Hematopoietic multipotent progenitor cell treated with erythropoietin and hydrocortisone succinate and interleukin-3 and kit ligand, for 17 days (in vitro differentiated cells): Measurements from ENCODE around the gene WFDC2.

Experiments
- DNase-seq: peaks from one replicate; pipeline ENCODE4 v3.0.0-alpha.2; 2015; ENCODE audit warnings: low spot score

The WFDC2 gene

DNA sequence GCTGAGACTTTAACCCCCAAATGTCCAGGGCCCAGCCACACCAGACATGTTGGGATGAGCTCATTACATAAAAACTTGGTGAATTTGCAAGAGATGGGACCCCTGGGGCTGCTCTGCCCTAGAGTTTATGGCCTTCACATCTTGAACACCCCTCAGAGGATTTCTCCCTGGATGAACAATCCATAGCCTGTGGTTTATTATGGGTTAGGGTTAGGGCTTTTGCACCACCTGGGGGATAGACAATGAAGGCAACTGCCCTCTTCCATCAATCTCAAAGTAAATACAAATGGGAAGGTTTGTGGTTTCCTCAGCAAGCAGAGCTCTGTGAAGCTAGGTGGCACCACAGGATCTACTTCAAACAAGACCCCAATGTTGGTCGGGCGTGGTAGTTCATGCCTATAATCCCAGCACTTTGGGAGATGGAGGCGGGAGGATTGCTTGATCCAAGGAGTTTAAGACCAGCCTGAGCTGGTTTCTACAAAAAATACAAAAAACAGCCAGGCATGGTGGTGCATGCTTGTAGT lies 28.5 kb downstream of the WFDC2 start:
- DNase-seq = no peak

- no peak for DNase-seq
Measured at GRCh38 chr20:45500022-45500421, 30.5 kb downstream of the WFDC2 start.

GRCh38 chr20:45501600-45501999 lies 32.0 kb downstream of the WFDC2 start:
- DNase-seq = no peak

DNA sequence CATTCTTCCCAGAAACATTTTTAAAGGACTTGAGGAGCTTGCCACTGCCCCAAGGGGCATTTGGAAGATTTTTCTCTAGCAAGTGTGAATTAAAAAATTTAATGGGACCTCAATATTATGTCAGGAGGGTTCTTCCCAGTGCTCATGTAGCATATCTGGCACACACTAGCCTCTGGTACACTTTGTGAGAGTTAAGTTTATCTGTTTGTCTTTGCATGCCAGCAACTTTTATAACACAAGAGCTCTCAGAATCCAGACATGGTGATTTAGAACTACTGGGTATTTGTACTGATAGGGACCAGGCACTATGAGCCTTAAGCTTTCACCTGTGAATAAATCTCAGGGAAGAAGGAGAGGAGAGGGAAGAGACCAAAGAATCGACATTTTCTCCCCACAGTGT lies 33.0 kb downstream of the WFDC2 start:
- DNase-seq = no peak

- DNase-seq = no peak
Measured at GRCh38 chr20:45503403-45503802, 33.9 kb downstream of the WFDC2 start.

GRCh38 chr20:45506398-45506797 lies 36.8 kb downstream of the WFDC2 start:
- no peak for DNase-seq

DNA sequence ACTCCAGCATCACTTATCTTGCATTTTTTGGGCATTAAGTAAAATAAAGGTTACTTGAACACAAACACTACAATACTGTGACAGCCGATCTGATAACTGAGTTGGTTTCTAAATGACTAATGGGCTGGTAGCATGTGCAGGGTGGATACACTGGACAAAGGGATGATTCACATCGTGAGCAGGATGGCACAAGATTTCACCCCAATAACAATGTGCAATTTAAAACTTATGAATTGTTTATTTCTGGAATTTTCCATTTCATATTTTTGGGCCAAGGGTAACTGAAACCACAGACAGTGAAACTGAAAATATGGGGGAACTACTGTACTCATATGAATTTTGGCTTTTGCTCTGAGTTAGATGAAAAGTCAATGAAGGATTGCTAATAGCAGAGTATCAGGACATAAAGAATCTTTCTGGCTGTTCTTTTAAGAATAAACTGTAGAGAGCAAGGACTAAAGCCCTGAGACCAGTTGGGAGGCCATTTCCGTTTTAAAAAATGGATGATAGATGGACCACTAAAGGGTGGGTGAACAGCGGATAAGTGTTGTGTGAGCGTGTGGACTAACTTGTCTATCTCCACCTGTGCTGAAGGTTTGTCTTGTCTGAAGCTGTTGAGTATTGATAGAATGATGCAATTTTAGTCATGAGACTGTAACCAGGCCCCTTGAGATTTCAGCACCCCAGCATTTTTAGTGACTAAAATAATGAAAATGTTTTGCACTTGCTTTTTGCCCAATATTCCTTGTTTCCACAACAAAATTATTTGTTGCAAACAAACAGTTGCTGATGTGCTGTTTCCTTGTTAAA lies 37.7 kb downstream of the WFDC2 start:
- no peak for DNase-seq

DNA sequence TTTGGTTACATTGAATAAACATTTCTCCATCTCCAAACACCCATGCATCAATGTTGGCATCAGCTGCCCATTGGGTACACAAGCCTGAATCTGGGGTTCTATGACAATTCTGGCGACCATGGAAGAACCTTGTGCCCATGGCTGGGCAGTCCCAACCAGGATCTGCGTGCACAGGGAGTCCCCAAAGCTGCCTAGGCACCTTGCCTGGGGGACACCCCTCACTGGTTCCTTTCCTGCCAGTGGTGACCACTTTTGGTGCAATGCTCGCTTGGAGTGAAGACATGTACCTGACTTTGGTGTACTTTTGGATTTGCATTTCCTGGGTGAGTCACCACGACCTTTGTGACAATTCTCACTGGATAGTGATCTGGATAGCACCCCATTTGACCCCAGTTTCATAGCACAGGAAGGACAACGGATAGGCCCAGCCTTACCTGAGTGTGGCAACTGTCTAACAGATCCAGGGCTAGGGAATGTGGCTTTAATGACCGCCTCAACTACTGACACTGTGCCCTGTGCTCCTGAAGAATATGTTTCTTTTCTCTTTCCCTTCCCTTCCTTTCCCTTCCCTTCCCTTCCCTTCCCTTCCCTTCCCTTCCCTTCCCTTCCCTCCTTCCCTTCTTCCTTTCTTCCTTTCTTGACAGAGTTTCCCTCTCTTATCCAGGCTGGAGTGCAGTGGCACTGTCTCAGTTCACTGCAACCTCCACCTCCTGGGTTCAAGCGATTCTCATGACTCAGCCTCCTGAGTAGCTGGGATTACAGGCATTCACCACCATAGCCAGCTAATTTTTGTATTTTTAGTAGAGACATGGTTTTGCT lies 38.7 kb downstream of the WFDC2 start:
- no peak for DNase-seq

DNA sequence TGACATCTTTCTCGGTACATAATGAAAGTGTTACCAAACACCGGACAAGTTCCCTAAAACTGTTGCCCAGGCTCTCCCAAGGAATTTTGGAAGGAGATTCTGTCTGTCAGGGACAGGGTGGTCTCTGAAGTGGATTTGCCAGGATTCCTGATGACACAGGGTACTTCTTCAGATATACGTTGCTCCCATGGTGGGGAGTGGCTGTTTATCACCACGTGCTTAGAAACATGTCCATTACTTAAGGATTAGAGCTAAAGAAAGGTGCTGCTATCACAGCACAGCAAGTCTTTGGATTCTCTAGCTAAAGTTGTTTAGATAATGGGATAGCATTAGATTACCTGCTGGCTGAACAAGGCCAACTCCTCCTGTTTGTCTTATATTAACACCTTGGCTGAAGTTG lies 39.5 kb downstream of the WFDC2 start:
- no peak for DNase-seq

DNA sequence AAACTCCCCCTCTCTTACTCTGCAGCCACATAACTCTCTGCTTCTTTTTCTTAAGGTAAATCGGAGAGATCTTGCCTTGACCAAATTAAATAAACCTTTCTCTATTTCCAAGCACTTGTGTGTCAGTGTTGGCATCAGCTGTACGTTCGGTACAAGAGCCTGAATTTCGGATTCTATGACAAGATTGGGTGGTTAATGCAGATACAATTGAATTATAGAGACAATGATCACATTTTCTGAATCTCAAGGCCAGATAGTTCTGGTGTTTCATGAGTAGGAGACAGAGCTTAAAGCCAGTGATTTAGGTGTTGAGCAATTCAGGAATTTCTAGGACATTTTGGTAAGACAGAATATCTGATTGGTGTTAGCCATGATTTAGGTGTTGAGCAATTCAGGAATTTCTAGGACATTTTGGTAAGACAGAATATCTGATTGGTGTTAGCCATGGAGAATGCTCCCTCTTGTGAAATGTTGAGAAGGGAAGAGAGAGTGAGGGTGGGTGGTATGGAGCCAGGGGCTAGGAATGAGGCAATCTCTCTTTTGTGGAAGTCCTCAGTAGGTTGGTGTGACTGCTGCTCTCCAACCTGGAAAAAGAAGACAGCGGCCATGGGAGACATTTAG lies 40.8 kb downstream of the WFDC2 start:
- no peak for DNase-seq

DNA sequence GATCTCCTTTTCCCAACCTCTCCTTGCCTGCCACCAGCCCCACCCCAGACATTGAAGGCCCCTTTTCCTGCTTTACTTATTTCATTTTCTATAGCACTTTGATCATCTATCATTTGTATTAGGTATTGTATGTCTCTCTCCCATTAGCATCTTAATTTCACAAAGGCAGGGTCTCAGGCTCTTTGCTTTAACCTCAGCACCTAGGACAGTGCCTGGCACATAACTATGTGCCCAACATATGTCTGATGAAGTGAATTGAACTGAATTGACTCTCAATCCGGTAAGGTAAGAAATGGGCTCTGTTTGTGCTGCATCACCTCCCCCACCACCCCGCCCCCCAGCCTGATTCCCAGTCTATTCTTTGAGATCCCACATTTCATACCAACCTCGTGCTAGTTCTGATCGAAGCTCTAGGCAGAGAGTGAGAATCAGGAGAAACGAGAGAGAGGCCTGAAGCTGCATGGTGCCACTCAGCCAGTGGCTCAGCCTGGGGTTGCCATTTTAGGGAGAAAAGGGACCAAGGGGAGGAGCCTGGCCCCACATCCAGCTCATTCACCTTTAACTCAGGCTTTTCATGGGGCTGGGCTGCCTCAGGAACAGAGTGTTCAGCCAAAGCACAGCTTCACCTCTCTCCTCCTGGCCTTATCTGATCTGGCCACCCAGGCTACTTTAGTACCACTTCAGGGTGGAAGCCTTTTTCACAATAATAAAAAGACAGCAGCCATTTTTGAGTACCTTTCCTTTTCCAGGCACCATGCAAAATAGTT lies 45.8 kb downstream of the WFDC2 start, which contains the start of gene SPINT3:
Gene SPINT3 (minus strand): TSS at position 476 of the 767 bp plus-strand sequence. CDS start 14 bp downstream, at position 462.
- no peak for DNase-seq

- no peak for DNase-seq
Measured at GRCh38 chr20:45518282-45518681, 48.7 kb downstream of the WFDC2 start.

DNA sequence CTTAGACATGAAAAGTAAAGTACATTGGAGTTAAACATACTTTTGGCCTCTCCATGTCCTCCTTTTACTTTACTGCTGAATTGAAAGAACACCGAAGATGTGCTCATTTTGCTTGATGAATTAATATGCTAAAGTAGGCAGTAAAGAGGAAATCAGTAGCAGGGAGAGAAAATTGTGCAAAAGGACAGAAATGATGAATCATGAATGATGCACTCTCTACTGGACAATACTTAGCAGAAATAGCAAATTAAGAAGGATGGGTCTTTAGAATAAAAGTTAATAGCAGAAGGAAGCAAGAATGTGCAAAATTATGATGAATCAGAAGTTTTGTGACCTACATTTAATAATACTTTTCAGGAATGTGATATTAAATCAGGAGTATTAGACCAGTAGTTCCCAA lies 54.3 kb downstream of the WFDC2 start:
- no peak for DNase-seq

DNA sequence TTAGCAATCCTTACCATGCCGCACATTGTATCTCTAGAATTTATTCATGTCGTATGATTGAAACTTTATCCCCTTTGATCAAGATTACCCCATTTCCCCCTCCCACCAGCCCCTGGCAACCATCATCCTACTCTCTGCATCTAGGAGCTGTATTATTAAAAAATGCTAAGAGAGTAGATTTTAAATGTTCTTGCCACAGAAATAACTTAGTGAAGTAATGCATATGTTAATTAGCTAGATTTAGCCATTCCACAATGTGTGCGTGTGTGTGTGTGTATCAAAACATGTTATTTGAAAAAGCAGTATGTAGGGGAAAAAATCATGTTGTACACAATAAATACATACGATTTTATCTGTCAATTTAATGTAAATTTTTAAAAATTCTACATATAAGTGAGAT lies 57.7 kb downstream of the WFDC2 start:
- DNase-seq = no peak
